ENCODE data around the gene ARFGEF2. TPM values are rescaled to one million over a fixed set of nuclear protein-coding genes. Genes with fewer than 3 reads are reported as not detected.

ARFGEF2 gene
- total and polyA plus RNA-seq, 4 donors: 10.3 to 51.3 (median 16.6) TPM

DNA sequence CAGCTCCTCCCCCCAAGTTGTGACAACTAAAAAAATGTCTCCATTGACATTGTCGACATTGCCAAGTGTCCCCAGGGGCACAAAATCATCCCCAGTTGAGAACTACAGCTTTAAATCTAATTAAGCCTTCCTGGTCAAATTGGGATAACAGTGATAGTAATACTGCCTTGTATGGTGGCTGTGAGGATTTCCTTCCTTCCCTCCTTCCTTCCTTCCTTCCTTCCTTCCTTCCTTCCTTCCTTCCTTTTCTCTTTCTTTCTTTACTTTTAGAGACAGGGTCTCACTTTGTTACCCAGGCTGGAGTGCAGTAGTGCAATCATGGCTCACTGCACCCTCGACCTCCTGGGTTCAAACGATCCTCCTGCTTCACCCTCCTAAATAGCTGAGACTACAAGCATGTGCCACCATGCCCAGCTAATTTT, 29.5 kb upstream of the ARFGEF2 start:
- 78% methylated on average over 3 of the region's 3 CpGs for WGBS
- no peak overlapping the region for H3K4me3 ChIP-seq (ENCODE audit: low read depth in 1 of 3, low read length in 3 of 3)
- H3K36me3 ChIP-seq (ENCODE audit: control insufficient read depth in 4 of 4, insufficient read depth in 3 of 4, low read depth in 1 of 4, low read length in 3 of 4): no peaks in the 10 kb centered on the region
- H3K9ac ChIP-seq (ENCODE audit: low read depth in 1 of 2, low read length in 2 of 2): no peak overlapping the region
- no peaks in the 10 kb centered on the region for H3K27me3 ChIP-seq (ENCODE audit: control insufficient read depth in 4 of 4, insufficient read depth in 4 of 4, low read length in 3 of 4)
- H3K27ac ChIP-seq (ENCODE audit: low read depth in 1 of 2, low read length in 2 of 2): no peak overlapping the region
- no peaks in the 10 kb centered on the region for H3K9me3 ChIP-seq (ENCODE audit: control insufficient read depth in 4 of 4, low read length in 3 of 4)
- no peaks in the 10 kb centered on the region for H3K4me1 ChIP-seq (ENCODE audit: control insufficient read depth in 4 of 4, insufficient read depth in 4 of 4, low read length in 3 of 4)
- DNase-seq (ENCODE audit: low spot score): no peak
- no peak for TF ChIP-seq RXRA (IDR thresholded peaks at IDR 0.05)
- TF ChIP-seq, protein P1, sequence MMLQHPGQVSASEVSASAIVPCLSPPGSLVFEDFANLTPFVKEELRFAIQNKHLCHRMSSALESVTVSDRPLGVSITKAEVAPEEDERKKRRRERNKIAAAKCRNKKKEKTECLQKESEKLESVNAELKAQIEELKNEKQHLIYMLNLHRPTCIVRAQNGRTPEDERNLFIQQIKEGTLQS (IDR thresholded peaks at IDR 0.05): no peak
- no peak for TF ChIP-seq HNF4G (IDR thresholded peaks at IDR 0.05)
- no peak for TF ChIP-seq REST (IDR thresholded peaks at IDR 0.05)
- TF ChIP-seq FOXA2 (IDR thresholded peaks at IDR 0.05): no peak
- no peak for TF ChIP-seq HNF4A (conservative IDR thresholded peaks at IDR 0.05)
- TF ChIP-seq NR2F2 (IDR thresholded peaks at IDR 0.05): no peak
- no peak for TF ChIP-seq MAX (IDR thresholded peaks at IDR 0.05)
- no peak for TF ChIP-seq RAD21 (IDR thresholded peaks at IDR 0.05)
- TF ChIP-seq, protein P2, sequence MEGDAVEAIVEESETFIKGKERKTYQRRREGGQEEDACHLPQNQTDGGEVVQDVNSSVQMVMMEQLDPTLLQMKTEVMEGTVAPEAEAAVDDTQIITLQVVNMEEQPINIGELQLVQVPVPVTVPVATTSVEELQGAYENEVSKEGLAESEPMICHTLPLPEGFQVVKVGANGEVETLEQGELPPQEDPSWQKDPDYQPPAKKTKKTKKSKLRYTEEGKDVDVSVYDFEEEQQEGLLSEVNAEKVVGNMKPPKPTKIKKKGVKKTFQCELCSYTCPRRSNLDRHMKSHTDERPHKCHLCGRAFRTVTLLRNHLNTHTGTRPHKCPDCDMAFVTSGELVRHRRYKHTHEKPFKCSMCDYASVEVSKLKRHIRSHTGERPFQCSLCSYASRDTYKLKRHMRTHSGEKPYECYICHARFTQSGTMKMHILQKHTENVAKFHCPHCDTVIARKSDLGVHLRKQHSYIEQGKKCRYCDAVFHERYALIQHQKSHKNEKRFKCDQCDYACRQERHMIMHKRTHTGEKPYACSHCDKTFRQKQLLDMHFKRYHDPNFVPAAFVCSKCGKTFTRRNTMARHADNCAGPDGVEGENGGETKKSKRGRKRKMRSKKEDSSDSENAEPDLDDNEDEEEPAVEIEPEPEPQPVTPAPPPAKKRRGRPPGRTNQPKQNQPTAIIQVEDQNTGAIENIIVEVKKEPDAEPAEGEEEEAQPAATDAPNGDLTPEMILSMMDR (IDR thresholded peaks at IDR 0.05; ENCODE audit: low read depth, low read length, missing input control): no peak
- no peak for TF ChIP-seq YY1 (IDR thresholded peaks at IDR 0.05)
- no peak for TF ChIP-seq ZBTB33 (IDR thresholded peaks at IDR 0.05)
- no peak for TF ChIP-seq EGR1 (IDR thresholded peaks at IDR 0.05; ENCODE audit: low read depth in 2 of 2)

DNA sequence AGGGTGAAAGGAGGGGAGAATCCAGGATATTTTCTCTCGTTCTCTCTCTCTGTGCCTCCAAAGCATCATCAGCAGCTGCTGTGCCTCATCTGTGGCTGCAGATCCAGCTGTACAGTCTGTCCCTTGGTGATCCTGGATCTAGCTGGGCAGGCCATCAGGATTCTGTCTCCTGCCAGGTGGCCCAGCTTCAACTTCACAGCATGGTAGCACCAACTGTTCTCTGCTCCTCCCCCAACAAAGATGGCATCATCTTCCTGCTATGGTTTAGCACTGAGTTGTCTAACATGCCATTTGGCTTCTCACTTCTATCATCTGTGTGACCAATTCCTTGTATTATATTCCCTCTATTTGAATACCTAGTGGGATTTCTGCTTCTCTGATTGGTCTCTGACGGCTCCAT, 28.6 kb upstream of the ARFGEF2 start:
- DNase-seq (ENCODE audit: low spot score): no peak
- Histone ChIP-seq H3K36me3 (ENCODE audit: control insufficient read depth in 4 of 4, insufficient read depth in 3 of 4, low read depth in 1 of 4, low read length in 3 of 4) (no peaks in the 10 kb centered on the region), H3K27ac (ENCODE audit: low read depth in 1 of 2, low read length in 2 of 2) (no peak overlapping the region), H3K9me3 (ENCODE audit: control insufficient read depth in 4 of 4, low read length in 3 of 4) (no peaks in the 10 kb centered on the region), H3K27me3 (ENCODE audit: control insufficient read depth in 4 of 4, insufficient read depth in 4 of 4, low read length in 3 of 4) (no peaks in the 10 kb centered on the region), H3K4me1 (ENCODE audit: control insufficient read depth in 4 of 4, insufficient read depth in 4 of 4, low read length in 3 of 4) (no peaks in the 10 kb centered on the region), H3K4me3 (ENCODE audit: low read depth in 1 of 3, low read length in 3 of 3) (no peak overlapping the region), H3K9ac (ENCODE audit: low read depth in 1 of 2, low read length in 2 of 2) (no peak overlapping the region)
- WGBS: 72% methylated on average over 2 of the region's 2 CpGs
- TF ChIP-seq MAX (IDR thresholded peaks at IDR 0.05) (no peak), FOXA1 (IDR thresholded peaks at IDR 0.05) (no peak), RAD21 (IDR thresholded peaks at IDR 0.05) (no peak), HNF4A (conservative IDR thresholded peaks at IDR 0.05) (no peak), EGR1 (IDR thresholded peaks at IDR 0.05; ENCODE audit: low read depth in 2 of 2) (no peak), SP1 (IDR thresholded peaks at IDR 0.05) (no peak), REST (IDR thresholded peaks at IDR 0.05) (no peak), YY1 (IDR thresholded peaks at IDR 0.05) (no peak), RXRA (IDR thresholded peaks at IDR 0.05) (no peak), TAF1 (conservative IDR thresholded peaks at IDR 0.05) (no peak), FOXA2 (IDR thresholded peaks at IDR 0.05) (no peak), ZBTB33 (IDR thresholded peaks at IDR 0.05) (no peak), JUND (IDR thresholded peaks at IDR 0.05) (no peak), HNF4G (IDR thresholded peaks at IDR 0.05) (no peak), NR2F2 (IDR thresholded peaks at IDR 0.05) (no peak)
- TF ChIP-seq, protein P1 (IDR thresholded peaks at IDR 0.05): no peak
